Panc1 (cell line): Measurements from ENCODE around the gene MDN1.

Experiments
- CTCF ChIP-seq: fragments of 450-650 bp; IDR thresholded peaks from 2 replicates; pipeline ENCODE4 v1.5.1; 2017; ENCODE audit warnings: mild to moderate bottlenecking
- POLR2AphosphoS5 ChIP-seq: IDR thresholded peaks from 2 replicates; pipeline ENCODE4 v1.6.1; 2012; ENCODE audit warnings: mild to moderate bottlenecking, low read depth, low read length, moderate library complexity

GRCh38 chr6:89613790-89614189 lies 205.8 kb downstream of the MDN1 start:
- TF ChIP-seq CTCF (no peak), POLR2AphosphoS5 (no peak)
